DLD1 (cell line): Measurements from ENCODE around the gene BRD2.

Experiments
- in situ Hi-C: cut with HindIII; loops from 2 replicates; pipeline ENCODE4 v1.10.0; 2017; ENCODE audit warnings: low sequenced_read_pairs

BRD2 gene

DNA sequence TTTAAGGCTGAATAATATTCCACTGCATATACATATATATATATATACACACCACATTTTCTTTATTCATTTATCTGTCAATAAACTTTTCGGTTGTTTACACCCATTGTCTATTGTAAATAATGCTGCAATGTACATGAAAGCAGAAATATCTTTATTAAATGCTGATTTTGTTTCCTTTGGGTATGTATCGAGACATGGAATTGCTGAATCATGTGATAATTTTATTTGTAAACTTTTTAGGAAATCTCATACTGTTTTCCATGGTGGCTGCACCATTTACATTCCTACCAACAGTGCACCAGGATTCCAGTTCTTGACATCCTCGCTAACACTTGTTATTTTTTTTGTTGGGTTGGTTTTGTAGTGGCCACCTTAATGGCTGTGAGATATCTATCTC is 55.1 kb downstream of the BRD2 start:
- in situ Hi-C loops = no loop called here

DNA sequence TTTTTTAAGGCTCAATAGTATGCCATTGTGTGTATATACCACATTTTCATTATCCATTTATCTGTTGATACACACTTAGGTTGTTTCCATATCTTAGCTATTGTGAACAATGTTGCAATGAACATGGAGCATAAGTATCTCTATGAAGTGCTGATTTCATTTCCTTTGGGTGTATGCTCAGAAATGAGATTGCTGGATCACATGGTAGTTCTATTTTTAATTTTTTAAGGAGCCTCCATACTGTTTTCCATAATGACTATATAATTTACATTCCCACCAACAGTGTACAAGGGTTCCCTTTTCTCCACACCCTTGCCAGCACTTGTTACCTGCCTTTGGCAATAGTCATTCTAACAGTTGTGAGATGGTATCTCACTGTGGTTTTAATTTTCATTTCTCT is 56.1 kb downstream of the BRD2 start:
- in situ Hi-C loops = no loop called here

DNA sequence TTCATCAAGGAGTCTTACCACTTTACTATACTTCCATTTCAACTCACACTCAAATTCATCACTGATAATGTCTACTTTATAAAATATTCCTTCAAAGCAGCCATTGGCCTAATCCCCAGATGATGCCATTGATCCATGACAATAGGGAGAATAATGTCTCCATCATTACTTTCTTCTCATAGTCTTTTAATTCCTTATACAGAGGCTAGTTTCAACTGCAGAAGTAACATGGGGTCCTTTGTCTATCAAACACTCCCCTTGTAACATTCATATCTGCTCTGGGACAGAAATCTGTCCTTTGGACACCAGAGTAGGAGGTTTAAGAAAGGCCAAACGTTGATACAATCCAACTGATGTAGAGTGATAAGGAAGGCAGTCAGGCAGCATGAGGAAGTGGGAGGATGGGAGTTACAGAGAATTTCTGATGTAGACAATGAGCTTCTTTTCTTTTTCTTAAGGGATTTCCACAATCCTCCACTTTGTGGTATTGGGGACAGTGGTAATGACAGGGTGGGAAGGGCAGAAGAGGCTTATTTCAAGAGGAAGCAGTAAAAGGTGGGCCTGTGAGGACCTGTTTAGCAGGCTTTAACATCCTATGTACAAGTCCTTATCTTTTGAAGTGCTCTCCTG is 59.9 kb downstream of the BRD2 start:
- in situ Hi-C loops = no loop called here

DNA sequence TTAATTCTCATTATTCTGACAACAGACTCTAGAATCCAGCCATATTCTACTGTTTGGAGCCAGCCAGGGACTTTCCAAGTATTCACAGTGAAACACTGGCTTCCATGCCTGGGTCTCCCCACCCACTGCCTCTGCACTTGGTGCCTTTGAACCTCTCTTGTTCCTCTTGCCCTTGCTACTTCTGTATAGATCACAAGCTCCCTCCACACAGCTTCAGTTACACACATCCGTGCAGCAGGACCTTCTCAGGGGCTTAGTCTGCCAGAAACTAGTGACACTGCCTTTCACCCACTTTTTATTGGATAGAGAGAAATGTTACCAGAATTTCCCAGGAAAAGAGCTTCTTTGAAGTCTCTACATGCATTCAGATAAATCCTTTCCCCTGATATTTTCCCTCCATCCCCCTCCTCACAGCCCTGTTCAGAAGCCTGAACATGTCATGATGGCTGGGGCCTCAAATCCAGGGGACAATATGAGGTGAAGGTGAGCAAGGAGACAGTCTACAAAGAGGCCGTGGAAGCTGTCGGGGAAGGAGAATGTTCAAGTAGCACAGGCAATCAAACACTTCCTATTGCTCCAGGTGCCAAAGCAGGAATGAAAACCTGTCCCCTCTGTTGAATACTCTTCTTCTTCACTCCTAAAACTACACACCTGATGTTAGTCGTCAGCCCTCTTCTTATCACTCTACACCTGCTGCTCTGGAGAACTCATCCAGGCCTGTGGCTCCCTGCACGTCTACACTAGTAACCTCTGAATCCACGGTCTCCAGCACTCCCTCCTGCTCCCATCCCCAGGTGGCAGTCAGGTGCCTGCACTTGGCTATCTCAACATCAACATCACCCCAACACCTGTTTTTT is 61.2 kb downstream of the BRD2 start:
- in situ Hi-C loops = no loop called here

GRCh38 chr6:33030245-33030644 is 61.9 kb downstream of the BRD2 start:
- in situ Hi-C loops = no loop called here
